BJ (cell line): Measurements from ENCODE around the gene HUS1B. TPM values are rescaled to one million over a fixed set of nuclear protein-coding genes. Genes with fewer than 3 reads are reported as not detected.
"Not testable (repeated sequence)": the region's sequence is repeated elsewhere in the genome, so short reads cannot be mapped to it uniquely, and the experiment has no call there.

Experiments
- CTCF ChIA-PET: fragments of 350-600 bp; formaldehyde crosslinking; extraction: SDS; loops from one replicate; lab custom pipeline; 2021; ENCODE audit warnings: antibody characterized with exemption, inconsistent platforms; lab: Yijun Ruan, JAX
- POLR2A ChIA-PET: fragments of 300-600 bp; sonication (Branson Sonifier 250); formaldehyde crosslinking; extraction: SDS; loops from one replicate; lab custom pipeline; 2021; ENCODE audit warnings: antibody characterized with exemption; lab: Charles Lee
- DNase-seq: peaks from one replicate; pipeline ENCODE4 v3.0.0-alpha.2; 2011; ENCODE audit warnings: low read depth
- H3K27me3 ChIP-seq: 2 replicates; pipeline ENCODE4 v1.6.0; 2011; ENCODE audit warnings: low read length; ENCODE audit not compliant: control insufficient read depth, insufficient read depth
- H3K36me3 ChIP-seq: 2 replicates; pipeline ENCODE4 v1.5.1; 2011; ENCODE audit warnings: low read length; ENCODE audit not compliant: control insufficient read depth, insufficient read depth
- H3K4me3 ChIP-seq: 2 replicates; pipeline ENCODE4 v1.5.1; 2011; ENCODE audit warnings: low read depth, mild to moderate bottlenecking, control low read depth, low read length
- CTCF ChIP-seq: IDR thresholded peaks from 2 replicates; pipeline ENCODE4 v1.5.1; 2011; ENCODE audit warnings: low read depth, mild to moderate bottlenecking, control low read depth, inconsistent platforms, low read length, moderate library complexity; ENCODE audit not compliant: insufficient read depth
- polyA plus RNA-seq: library from polyadenylated mRNA; depleted of rRNA; stranded (reverse); fragments of >200 nt; gene quantifications from 2 replicates; pipeline ENCODE4 v1.2.3, GENCODE V29; 2011

Gene HUS1B
- polyA plus RNA-seq, 1 experiment: 0.10 TPM

- ChIA-PET CTCF (no interaction called here), POLR2A (interaction anchor here (0.6 kb wide), 1 partner anchor 534 kb away, joined by 3 read pairs; no protein-coding TSS in a partner anchor)
- Histone ChIP-seq H3K27me3 (no peaks in the 10 kb centered on the region), H3K36me3 (peaks cover 1% of the 10 kb centered on the region; the same call in 1 of the 2 replicates), H3K4me3 (no peak overlapping the region)
- no peak for DNase-seq
- TF ChIP-seq CTCF: no peak
Measured at GRCh38 chr6:667253-667927, 10.5 kb upstream of the HUS1B start.

GRCh38 chr6:665403-666267, 8.7 kb upstream of the HUS1B start:
- POLR2A ChIA-PET: no interaction called here
- no peak for TF ChIP-seq CTCF
- CTCF ChIA-PET: no interaction called here
- Histone ChIP-seq H3K4me3 (no peak overlapping the region), H3K27me3 (no peaks in the 10 kb centered on the region), H3K36me3 (peaks cover 1% of the 10 kb centered on the region; the same call in 1 of the 2 replicates)
- DNase-seq: no peak

GRCh38 chr6:663788-664187, 6.9 kb upstream of the HUS1B start:
- H3K36me3 ChIP-seq, H3K27me3 ChIP-seq, DNase-seq, POLR2A ChIA-PET, H3K4me3 ChIP-seq: not testable (repeated sequence)
- CTCF ChIA-PET: interaction anchor here (1.0 kb wide), 1 partner anchor 15 kb away, joined by 3 read pairs; no protein-coding TSS in a partner anchor

- DNase-seq: no peak
- Histone ChIP-seq H3K27me3 (no peaks in the 10 kb centered on the region), H3K4me3 (no peak overlapping the region), H3K36me3 (no peaks in the 10 kb centered on the region)
- ChIA-PET CTCF (interaction anchor here (1.2 kb wide), 2 partner anchors 21 to 764 kb away, joined by 3 to 4 read pairs; no protein-coding TSS in a partner anchor), POLR2A (no interaction called here)
- TF ChIP-seq CTCF: no peak
Measured at GRCh38 chr6:659716-660581, 3.0 kb upstream of the HUS1B start.

GRCh38 chr6:658244-658643, 1.3 kb upstream of the HUS1B start:
- DNase-seq: peak; percentile 11
- no peak overlapping the region for H3K4me3 ChIP-seq
- no peak for TF ChIP-seq CTCF
- no peaks in the 10 kb centered on the region for H3K36me3 ChIP-seq
- no peaks in the 10 kb centered on the region for H3K27me3 ChIP-seq
- ChIA-PET CTCF (interaction anchor here (0.6 to 1.7 kb wide), 4 partner anchors 11 to 766 kb away, joined by 3 to 5 read pairs (median 3); no protein-coding TSS in a partner anchor), POLR2A (interaction anchor here (0.6 kb wide), 1 partner anchor 45 kb away, joined by 3 read pairs; no protein-coding TSS in a partner anchor)
